ENCODE results near the gene STX1A.

GRCh38 chr7:73700581-73701134 is 18.8 kb downstream of the STX1A start:
- TF ChIP-seq CTCF (IDR thresholded peaks at IDR 0.05) (no peak), ZFX (IDR thresholded peaks at IDR 0.05; ENCODE audit: borderline replicate concordance) (no peak)
